Effector memory CD8-positive, alpha-beta T cell (primary cell): ENCODE data around the gene KCNA10.

ENCODE experiments used
- ATAC-seq: fragments of 150-1000 bp; cut with Tn5 transposase; replicated peaks from 2 replicates; pipeline ENCODE4 v1.10.0; 2021; ENCODE audit warnings: mild to moderate bottlenecking, moderate library complexity
- DNase-seq, 3 experiments: peaks; one replicate each; pipeline ENCODE4 v3.0.0; 2021
- H3K27ac Mint-ChIP-seq, 2 donors: one replicate each; pipeline ENCODE4 v1.8.0; 2022; ENCODE audit warnings: mild to moderate bottlenecking in 2 of 2, mixed read lengths in 2 of 2, moderate library complexity in 2 of 2
- H3K27me3 Mint-ChIP-seq, 2 donors: one replicate each; pipeline ENCODE4 v1.8.0; 2022; ENCODE audit warnings: mixed read lengths in 2 of 2
- H3K36me3 Mint-ChIP-seq: one replicate; pipeline ENCODE4 v1.8.0; 2022; ENCODE audit warnings: mild to moderate bottlenecking, moderate library complexity, mixed read lengths; ENCODE audit not compliant: insufficient read depth
- H3K4me1 Mint-ChIP-seq, 2 donors: one replicate each; pipeline ENCODE4 v1.8.0; 2022; ENCODE audit warnings: low read depth in 2 of 2, mixed read lengths in 2 of 2
- H3K4me3 Mint-ChIP-seq, 2 donors: one replicate each; pipeline ENCODE4 v1.8.0; 2022; ENCODE audit warnings: mild to moderate bottlenecking in 2 of 2, mixed read lengths in 2 of 2, moderate library complexity in 2 of 2
- H3K9me3 Mint-ChIP-seq, 2 donors: one replicate each; pipeline ENCODE4 v1.8.0; 2022; ENCODE audit warnings: mixed read lengths in 2 of 2

Gene KCNA10

DNA sequence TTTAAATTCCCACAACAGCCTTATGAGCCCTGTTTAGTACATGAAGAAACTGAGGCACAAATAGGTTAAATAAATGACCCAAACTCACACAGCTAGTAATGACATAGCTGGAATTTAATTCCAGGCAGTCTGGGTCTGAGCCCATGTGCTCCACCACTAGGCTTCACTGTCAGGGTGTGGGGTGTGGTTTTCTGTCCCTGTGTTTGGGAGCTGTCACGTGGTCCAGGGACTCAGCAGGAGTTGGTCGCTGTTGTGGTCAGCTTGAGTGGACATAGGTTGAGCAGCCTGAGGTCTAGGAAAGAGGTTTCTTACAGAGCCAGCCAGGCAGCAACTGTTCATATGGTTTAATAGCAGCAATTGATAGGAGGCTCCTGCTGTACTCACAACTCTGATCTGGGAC lies 28.0 kb upstream of the KCNA10 start:
- no peak for DNase-seq
- no peaks in the 10 kb centered on the region for H3K4me1 Mint-ChIP-seq

DNA sequence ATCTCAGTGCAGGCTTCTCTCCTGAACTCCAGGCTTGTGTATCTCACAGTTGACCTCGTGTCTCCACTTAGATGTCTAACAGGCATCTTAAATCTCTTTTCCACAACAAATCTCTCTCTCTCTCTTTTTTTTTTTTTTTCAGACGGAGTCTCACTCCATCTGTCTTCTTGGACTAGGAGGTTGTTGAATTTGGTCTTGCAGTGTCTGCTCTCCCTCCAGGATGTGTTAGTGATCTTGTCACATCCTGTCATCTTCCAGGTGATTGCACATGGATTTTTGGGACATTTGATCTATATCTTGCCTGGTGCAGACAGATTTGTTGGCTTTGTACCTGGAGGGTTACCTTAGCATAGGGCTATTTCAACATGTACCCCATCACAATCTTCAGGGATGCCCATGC lies 26.5 kb upstream of the KCNA10 start:
- H3K27ac Mint-ChIP-seq = no peak overlapping the region
- peaks cover 2% of the 10 kb centered on the region for H3K36me3 Mint-ChIP-seq
- H3K9me3 Mint-ChIP-seq = no peaks in the 10 kb centered on the region
- ATAC-seq (no peak), DNase-seq (no peak)
- peaks cover 42 to 68% of the 10 kb centered on the region in 2 donors for H3K27me3 Mint-ChIP-seq
- no peaks in the 10 kb centered on the region for H3K4me1 Mint-ChIP-seq
- no peak overlapping the region for H3K4me3 Mint-ChIP-seq

More for the DNA sequence above, 28.0 kb upstream of the KCNA10 start:
- no peak for ATAC-seq
- Mint-ChIP-seq H3K27me3 (peaks cover 52 to 81% of the 10 kb centered on the region in 2 donors), H3K27ac (no peak overlapping the region), H3K36me3 (peaks cover 3% of the 10 kb centered on the region), H3K9me3 (no peaks in the 10 kb centered on the region), H3K4me3 (no peak overlapping the region)

DNA sequence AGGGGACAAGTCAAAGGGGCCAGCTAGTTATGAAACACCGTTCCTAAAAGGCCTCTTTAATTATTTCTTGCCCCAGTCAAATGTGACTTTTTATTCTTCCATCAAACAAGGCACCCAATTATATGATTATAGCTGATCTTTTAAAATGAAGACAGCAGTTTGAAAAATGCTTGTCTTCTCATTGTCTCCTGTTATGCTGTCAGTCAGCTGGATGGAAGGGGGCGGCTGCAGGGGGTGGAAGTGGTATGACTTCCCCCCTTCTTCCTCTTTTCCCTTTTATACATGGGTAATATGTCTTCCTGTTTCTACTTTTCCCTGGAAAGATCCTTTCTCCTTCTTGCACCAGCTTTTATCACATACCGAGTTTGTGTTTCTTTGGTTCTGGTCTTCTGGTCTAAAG lies 25.8 kb upstream of the KCNA10 start:
- no peak for ATAC-seq
- Mint-ChIP-seq H3K4me3 (no peak overlapping the region), H3K36me3 (no peaks in the 10 kb centered on the region)

GRCh38 chr1:110542725-110543124 lies 23.8 kb upstream of the KCNA10 start:
- no peak for DNase-seq
- H3K9me3 Mint-ChIP-seq = no peaks in the 10 kb centered on the region
- no peak overlapping the region for H3K4me3 Mint-ChIP-seq
- no peak for ATAC-seq
- no peaks in the 10 kb centered on the region for H3K36me3 Mint-ChIP-seq
- no peak overlapping the region for H3K27ac Mint-ChIP-seq
- H3K4me1 Mint-ChIP-seq = no peaks in the 10 kb centered on the region
- H3K27me3 Mint-ChIP-seq = peaks cover 29 to 65% of the 10 kb centered on the region in 2 donors

More for the DNA sequence above, 25.8 kb upstream of the KCNA10 start:
- Mint-ChIP-seq H3K4me1 (no peaks in the 10 kb centered on the region), H3K27me3 (peaks cover 39 to 71% of the 10 kb centered on the region in 2 donors), H3K27ac (no peak overlapping the region), H3K9me3 (no peaks in the 10 kb centered on the region)
- DNase-seq = no peak

DNA sequence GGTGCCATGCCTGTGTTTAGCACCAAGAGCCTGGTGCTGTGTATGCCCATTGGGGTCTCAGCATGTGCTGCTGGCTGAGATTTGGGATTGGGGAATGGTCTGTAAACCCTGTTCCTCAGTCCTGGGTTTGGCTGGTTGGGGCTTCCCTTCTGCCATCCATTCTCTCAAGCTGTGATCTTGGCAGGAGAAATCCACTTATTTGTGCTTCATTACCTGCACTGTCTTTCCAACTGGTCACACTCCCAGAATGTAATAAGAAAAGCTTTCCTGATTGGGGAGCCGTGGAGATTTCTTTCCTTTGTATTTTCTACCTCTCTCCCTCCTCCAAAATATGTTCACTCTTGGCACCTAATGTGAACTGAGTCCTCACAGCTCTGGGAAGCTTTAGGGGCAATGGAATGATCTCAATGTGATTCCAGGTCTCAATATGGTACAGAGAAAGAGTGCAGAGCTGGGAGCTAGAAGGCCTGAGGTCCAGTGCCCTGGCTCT lies 23.0 kb upstream of the KCNA10 start:
- DNase-seq = no peak
- Mint-ChIP-seq H3K27me3 (peaks cover 21 to 63% of the 10 kb centered on the region in 2 donors), H3K27ac (no peak overlapping the region), H3K4me3 (no peak overlapping the region), H3K9me3 (no peaks in the 10 kb centered on the region), H3K36me3 (no peaks in the 10 kb centered on the region), H3K4me1 (no peaks in the 10 kb centered on the region)
- no peak for ATAC-seq

DNA sequence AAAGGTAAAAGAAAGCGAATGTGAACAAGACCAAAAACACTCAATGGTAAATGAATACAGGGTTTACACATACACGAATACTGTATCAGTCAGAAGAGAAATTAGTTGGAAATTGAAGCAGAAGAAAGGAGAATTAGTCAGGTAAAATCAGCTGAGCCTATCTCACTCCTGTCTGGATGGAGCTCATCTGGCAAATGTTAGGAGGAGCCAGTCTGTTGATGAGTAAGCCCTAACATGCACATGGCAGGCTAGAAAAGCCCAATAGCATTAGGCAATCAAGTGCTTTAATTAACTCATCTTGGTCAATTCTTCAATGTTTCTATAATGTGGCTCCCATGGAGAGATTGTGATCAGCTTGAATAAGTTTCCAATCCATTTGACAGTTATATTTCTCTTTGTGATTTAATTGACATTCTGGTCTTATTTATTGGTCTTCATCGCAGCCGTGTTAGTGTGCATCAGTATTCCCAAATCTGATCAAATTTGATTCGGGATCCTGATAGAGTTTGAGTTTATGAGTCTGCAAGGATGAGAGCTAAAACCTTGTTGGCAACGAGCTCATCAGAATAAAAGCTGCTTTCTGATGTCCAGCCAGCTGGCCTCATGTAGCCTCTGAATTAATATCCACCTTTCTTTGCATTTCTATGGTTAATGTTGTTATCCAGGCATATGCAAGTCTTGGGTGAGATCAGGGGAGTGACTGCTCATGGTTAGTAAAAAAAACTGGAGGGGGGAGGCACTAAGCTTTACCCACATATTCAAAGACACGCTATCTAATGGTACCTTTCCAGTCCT lies 22.1 kb upstream of the KCNA10 start:
- DNase-seq = no peak
- Mint-ChIP-seq H3K9me3 (no peaks in the 10 kb centered on the region), H3K4me3 (no peak overlapping the region), H3K27ac (no peak overlapping the region), H3K27me3 (peaks cover 12 to 55% of the 10 kb centered on the region in 2 donors), H3K4me1 (no peaks in the 10 kb centered on the region), H3K36me3 (no peaks in the 10 kb centered on the region)
- ATAC-seq = no peak

DNA sequence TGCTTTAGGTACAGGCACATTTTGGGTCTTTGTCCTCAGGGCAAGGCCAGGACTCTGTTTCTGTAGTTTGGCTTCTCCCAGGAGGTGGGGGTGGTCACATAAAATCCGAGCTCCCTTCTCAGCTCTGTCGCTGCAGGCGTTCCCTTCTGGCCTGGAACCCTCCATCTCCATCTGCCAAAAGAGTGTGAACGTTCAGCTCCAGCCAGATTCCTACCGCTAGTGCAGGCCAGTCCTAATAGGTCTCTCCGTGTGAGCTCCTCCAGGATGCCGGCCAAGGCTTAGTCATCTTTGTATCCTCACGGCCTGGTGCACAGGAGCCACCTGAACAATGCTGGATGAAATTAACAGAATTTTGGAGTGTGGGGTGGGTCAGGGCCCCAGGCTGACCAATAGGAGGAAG lies 19.9 kb upstream of the KCNA10 start:
- Mint-ChIP-seq H3K36me3 (peaks cover 4% of the 10 kb centered on the region), H3K4me1 (no peaks in the 10 kb centered on the region), H3K27me3 (peaks cover 0 to 50% of the 10 kb centered on the region in 2 donors)

DNA sequence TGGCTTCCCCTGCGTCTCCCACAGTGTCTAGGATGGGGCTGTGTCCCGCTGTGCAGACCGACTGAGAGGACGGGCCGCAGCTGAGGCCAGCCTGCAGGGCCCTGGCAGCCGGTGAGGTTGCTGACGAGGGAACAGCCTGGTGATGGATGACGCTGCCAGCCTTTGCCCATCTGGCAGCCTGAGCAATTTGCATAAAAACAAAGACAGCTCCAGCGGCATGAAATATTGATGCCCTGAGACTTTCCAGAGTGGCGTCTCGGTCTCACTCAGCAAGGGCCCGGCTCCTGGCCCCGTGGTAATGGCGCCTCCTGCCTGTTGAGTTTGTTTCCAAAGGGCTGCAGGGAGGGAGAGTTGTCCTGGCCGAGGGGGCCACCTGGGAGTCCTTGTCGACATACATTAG lies 19.1 kb upstream of the KCNA10 start:
- ATAC-seq (no peak), DNase-seq (no peak)
- Mint-ChIP-seq H3K9me3 (no peaks in the 10 kb centered on the region), H3K27ac (no peak overlapping the region), H3K4me1 (no peaks in the 10 kb centered on the region), H3K36me3 (peaks cover 4% of the 10 kb centered on the region), H3K4me3 (no peak overlapping the region), H3K27me3 (peaks cover 0 to 53% of the 10 kb centered on the region in 2 donors)

More for the DNA sequence above, 19.9 kb upstream of the KCNA10 start:
- Mint-ChIP-seq H3K4me3 (no peak overlapping the region), H3K9me3 (no peaks in the 10 kb centered on the region), H3K27ac (no peak overlapping the region)
- no peak for ATAC-seq
- no peak for DNase-seq

- Mint-ChIP-seq H3K9me3 (no peaks in the 10 kb centered on the region), H3K36me3 (peaks cover 4% of the 10 kb centered on the region), H3K4me1 (no peaks in the 10 kb centered on the region), H3K27ac (no peak overlapping the region), H3K4me3 (no peak overlapping the region), H3K27me3 (peaks cover 13 to 59% of the 10 kb centered on the region in 2 donors)
- ATAC-seq (no peak), DNase-seq (no peak)
Observed at GRCh38 chr1:110535985-110536384, 17.0 kb upstream of the KCNA10 start.

GRCh38 chr1:110533230-110533629 lies 14.3 kb upstream of the KCNA10 start:
- H3K27me3 Mint-ChIP-seq = peaks cover 24 to 67% of the 10 kb centered on the region in 2 donors
- no peak overlapping the region for H3K4me3 Mint-ChIP-seq
- no peaks in the 10 kb centered on the region for H3K9me3 Mint-ChIP-seq
- H3K27ac Mint-ChIP-seq = no peak overlapping the region
- H3K36me3 Mint-ChIP-seq = peaks cover 4% of the 10 kb centered on the region
- no peaks in the 10 kb centered on the region for H3K4me1 Mint-ChIP-seq
- DNase-seq = no peak
- no peak for ATAC-seq

DNA sequence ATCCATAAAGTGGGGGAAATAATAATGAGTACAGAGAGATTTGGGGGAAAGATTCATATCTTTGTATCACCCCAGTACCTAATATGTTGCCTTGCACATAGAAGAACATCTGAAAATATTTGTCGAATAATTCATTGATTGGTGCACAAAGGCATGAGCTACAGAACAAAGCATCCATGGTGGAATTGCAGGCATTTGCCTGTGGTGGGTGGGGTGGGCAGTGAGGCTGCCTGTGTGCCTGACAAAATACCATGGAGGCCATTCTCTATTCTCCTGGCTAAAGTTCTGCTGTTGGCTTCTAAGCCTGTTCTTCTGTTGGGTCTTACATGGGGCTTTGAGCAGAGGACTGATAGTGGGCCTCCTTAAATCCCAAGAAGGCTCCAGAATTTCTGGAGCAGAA lies 10.0 kb upstream of the KCNA10 start:
- H3K4me3 Mint-ChIP-seq = no peak overlapping the region
- H3K4me1 Mint-ChIP-seq = peaks cover 0 to 4% of the 10 kb centered on the region in 2 donors
- DNase-seq (no peak), ATAC-seq (no peak)
- H3K9me3 Mint-ChIP-seq = no peaks in the 10 kb centered on the region
- peaks cover 30 to 87% of the 10 kb centered on the region in 2 donors for H3K27me3 Mint-ChIP-seq
- H3K36me3 Mint-ChIP-seq = no peaks in the 10 kb centered on the region
- no peak overlapping the region for H3K27ac Mint-ChIP-seq

DNA sequence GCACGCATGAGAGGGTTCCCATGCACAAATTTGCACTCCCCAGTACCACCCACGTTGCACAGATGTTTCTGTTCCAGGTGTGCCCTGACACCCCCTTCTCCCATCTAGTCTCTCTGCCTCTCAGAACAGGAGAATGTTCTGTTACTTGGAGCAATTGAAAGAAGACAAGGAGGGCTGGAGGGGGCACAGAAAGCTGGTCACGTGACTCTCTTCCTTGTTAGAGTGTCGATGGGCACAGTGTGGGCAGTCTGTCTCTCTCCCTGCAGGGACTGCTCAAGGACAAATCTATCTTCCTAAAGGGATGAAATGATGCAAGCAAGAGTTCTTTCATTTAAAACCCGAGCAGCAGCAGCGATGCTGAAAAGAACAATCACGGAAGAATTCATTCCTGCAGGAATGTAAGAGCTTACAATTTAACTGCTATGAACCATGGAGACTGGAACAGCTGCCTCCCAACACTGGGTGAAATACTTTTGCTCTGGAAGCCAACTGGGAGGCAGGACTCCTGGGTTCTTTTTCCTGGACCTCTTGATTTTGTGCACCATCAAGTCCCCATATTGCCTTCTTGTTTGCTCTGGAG lies 7.3 kb upstream of the KCNA10 start:
- Mint-ChIP-seq H3K36me3 (no peaks in the 10 kb centered on the region), H3K4me3 (no peak overlapping the region), H3K4me1 (peaks cover 0 to 4% of the 10 kb centered on the region in 2 donors), H3K27me3 (peaks cover 26 to 92% of the 10 kb centered on the region in 2 donors), H3K27ac (no peak overlapping the region), H3K9me3 (no peaks in the 10 kb centered on the region)
- no peak for ATAC-seq
- DNase-seq = no peak

DNA sequence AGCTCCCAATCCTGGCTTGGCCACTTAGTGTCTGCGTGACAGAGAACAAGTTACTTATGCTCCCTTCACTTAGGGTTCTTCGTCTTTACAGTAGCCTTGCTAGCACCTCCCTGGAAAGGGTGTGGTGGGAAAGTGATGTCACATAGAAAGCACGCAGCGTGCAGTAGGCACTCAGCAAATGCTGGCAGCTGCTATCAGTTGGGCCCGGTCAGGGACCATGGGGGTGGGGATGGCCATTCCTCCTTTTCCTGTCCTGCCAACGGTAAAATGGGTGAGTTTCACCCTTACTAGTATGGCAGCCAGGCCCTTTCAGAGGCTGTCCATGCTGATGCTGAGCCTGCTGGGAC lies 6.2 kb upstream of the KCNA10 start:
- ATAC-seq = no peak
- Mint-ChIP-seq H3K4me1 (peaks cover 0 to 4% of the 10 kb centered on the region in 2 donors), H3K36me3 (no peaks in the 10 kb centered on the region), H3K27ac (no peak overlapping the region), H3K27me3 (peaks cover 25 to 91% of the 10 kb centered on the region in 2 donors), H3K4me3 (no peak overlapping the region), H3K9me3 (no peaks in the 10 kb centered on the region)
- no peak for DNase-seq
